ENCODE measurements around the gene CNTN4. TPM values are rescaled to one million over a fixed set of nuclear protein-coding genes. Genes with fewer than 3 reads are reported as not detected.

Gene CNTN4
- total RNA-seq, 1 donor from 2014 or later, result 16.5 TPM

- Histone ChIP-seq H3K36me3 (ENCODE audit: control insufficient read depth, insufficient read depth, low read length) (no peaks in the 10 kb centered on the region), H3K4me3 (ENCODE audit: low read depth, low read length) (no peak overlapping the region), H3K27me3 (ENCODE audit: control insufficient read depth, insufficient read depth, low read length) (no peaks in the 10 kb centered on the region)
- no peak for DNase-seq (ENCODE audit: low read depth)
- TF ChIP-seq CTCF (IDR thresholded peaks at IDR 0.05; ENCODE audit: insufficient read depth, low read length, poor library complexity, severe bottlenecking), result no peak
Measured at GRCh38 chr3:2856138-2857133, 757.8 kb downstream of the CNTN4 start.

- H3K4me3 ChIP-seq (ENCODE audit: low read depth, low read length), result no peak overlapping the region
- DNase-seq (ENCODE audit: low read depth), result no peak
- H3K36me3 ChIP-seq (ENCODE audit: control insufficient read depth, insufficient read depth, low read length), result no peaks in the 10 kb centered on the region
- no peaks in the 10 kb centered on the region for H3K27me3 ChIP-seq (ENCODE audit: control insufficient read depth, insufficient read depth, low read length)
- TF ChIP-seq CTCF (IDR thresholded peaks at IDR 0.05; ENCODE audit: insufficient read depth, low read length, poor library complexity, severe bottlenecking), result no peak
Measured at GRCh38 chr3:2860626-2861025, 762.0 kb downstream of the CNTN4 start.

GRCh38 chr3:2861120-2861519, 762.5 kb downstream of the CNTN4 start:
- TF ChIP-seq CTCF (IDR thresholded peaks at IDR 0.05; ENCODE audit: insufficient read depth, low read length, poor library complexity, severe bottlenecking), result no peak
- no peak overlapping the region for H3K4me3 ChIP-seq (ENCODE audit: low read depth, low read length)
- no peaks in the 10 kb centered on the region for H3K36me3 ChIP-seq (ENCODE audit: control insufficient read depth, insufficient read depth, low read length)
- DNase-seq (ENCODE audit: low read depth), result no peak
- H3K27me3 ChIP-seq (ENCODE audit: control insufficient read depth, insufficient read depth, low read length), result no peaks in the 10 kb centered on the region

GRCh38 chr3:2861920-2862319, 763.3 kb downstream of the CNTN4 start:
- no peaks in the 10 kb centered on the region for H3K27me3 ChIP-seq (ENCODE audit: control insufficient read depth, insufficient read depth, low read length)
- DNase-seq (ENCODE audit: low read depth), result no peak
- H3K36me3 ChIP-seq (ENCODE audit: control insufficient read depth, insufficient read depth, low read length), result no peaks in the 10 kb centered on the region
- no peak for TF ChIP-seq CTCF (IDR thresholded peaks at IDR 0.05; ENCODE audit: insufficient read depth, low read length, poor library complexity, severe bottlenecking)
- no peak overlapping the region for H3K4me3 ChIP-seq (ENCODE audit: low read depth, low read length)

- Histone ChIP-seq H3K36me3 (ENCODE audit: control insufficient read depth, insufficient read depth, low read length) (no peaks in the 10 kb centered on the region), H3K4me3 (ENCODE audit: low read depth, low read length) (no peak overlapping the region), H3K27me3 (ENCODE audit: control insufficient read depth, insufficient read depth, low read length) (no peaks in the 10 kb centered on the region)
- DNase-seq (ENCODE audit: low read depth), result no peak
- no peak for TF ChIP-seq CTCF (IDR thresholded peaks at IDR 0.05; ENCODE audit: insufficient read depth, low read length, poor library complexity, severe bottlenecking)
Measured at GRCh38 chr3:2862366-2862765, 763.7 kb downstream of the CNTN4 start.

Data from kidney epithelial cell (primary cell).